ENCODE measurements around the gene SSB. TPM values are rescaled to one million over a fixed set of nuclear protein-coding genes. Genes with fewer than 3 reads are reported as not detected.

SSB gene
- total and polyA plus RNA-seq, 2 donors (not counting 1 experiment from before 2014, with no cell fraction given), result 17.7 to 81.3 TPM

DNA sequence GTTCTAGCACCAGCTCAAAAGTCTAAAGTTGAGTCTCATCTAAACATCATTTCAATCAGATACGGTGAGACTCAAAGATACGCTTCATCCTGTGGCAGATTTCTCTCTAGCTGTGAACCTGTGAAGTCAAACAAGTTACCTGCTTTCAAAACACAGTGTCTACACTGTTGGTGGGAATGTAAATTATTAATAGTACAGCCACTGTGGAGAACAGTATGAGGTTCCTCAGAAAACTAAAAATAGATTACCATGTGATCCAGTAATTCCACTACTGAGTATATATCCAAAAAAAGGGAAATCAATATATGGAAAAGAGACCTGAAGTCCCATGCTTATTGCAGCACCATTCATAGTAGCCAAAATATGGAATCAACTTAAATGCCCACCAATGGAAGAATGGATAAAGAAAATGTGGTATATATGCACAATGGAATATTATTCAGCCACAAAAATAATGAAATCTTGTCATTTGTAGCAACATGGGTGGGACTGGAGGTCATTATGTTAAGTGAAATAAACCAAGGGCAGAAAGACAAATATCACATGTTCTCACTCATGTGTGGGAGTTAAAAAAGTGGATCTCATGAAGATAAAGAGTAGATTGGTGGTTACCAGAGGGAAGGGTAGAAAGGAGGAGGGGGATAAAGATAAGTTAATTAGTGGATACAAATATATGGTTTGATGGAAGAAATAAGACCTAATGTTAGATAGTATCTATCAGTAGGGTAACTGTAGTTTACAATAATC is 40.2 kb downstream of the SSB start:
- no peak overlapping the region for H3K4me2 ChIP-seq (replicated peaks; ENCODE audit: low read depth, low read length, poor library complexity, severe bottlenecking)
- no peaks in the 10 kb centered on the region for H3K27me3 ChIP-seq (replicated peaks in 1 of 4; ENCODE audit: control extremely low read depth in 1 of 4, control insufficient read depth in 3 of 4, insufficient read depth in 4 of 4, low read length in 3 of 4)
- ChIA-PET POLR2A (no interaction called here), CTCF (no interaction called here)
- intact Hi-C loops (cut with micrococcal nuclease), result no loop called here
- no peaks in the 10 kb centered on the region for H3K9me3 ChIP-seq (ENCODE audit: control extremely low read depth in 1 of 3, control insufficient read depth in 2 of 3, insufficient read depth in 1 of 3, low read length in 2 of 3)
- no peak overlapping the region for H3K4me3 Mint-ChIP-seq
- H3K27me3 Mint-ChIP-seq, result no peaks in the 10 kb centered on the region
- no peak overlapping the region for H3K27ac Mint-ChIP-seq
- H3K4me1 Mint-ChIP-seq, result peaks cover 14% of the 10 kb centered on the region
- H3K4me3 ChIP-seq (ENCODE audit: control extremely low read depth in 1 of 5, extremely low read depth in 1 of 5, insufficient read depth in 1 of 5, low read depth in 2 of 5, low read length in 4 of 5), result no peak overlapping the region
- H3K9me3 Mint-ChIP-seq (ENCODE audit: insufficient read depth), result no peaks in the 10 kb centered on the region
- DNase-seq (no peak), ATAC-seq (ENCODE audit: low read depth) (no peak)
- TF ChIP-seq, protein P1, sequence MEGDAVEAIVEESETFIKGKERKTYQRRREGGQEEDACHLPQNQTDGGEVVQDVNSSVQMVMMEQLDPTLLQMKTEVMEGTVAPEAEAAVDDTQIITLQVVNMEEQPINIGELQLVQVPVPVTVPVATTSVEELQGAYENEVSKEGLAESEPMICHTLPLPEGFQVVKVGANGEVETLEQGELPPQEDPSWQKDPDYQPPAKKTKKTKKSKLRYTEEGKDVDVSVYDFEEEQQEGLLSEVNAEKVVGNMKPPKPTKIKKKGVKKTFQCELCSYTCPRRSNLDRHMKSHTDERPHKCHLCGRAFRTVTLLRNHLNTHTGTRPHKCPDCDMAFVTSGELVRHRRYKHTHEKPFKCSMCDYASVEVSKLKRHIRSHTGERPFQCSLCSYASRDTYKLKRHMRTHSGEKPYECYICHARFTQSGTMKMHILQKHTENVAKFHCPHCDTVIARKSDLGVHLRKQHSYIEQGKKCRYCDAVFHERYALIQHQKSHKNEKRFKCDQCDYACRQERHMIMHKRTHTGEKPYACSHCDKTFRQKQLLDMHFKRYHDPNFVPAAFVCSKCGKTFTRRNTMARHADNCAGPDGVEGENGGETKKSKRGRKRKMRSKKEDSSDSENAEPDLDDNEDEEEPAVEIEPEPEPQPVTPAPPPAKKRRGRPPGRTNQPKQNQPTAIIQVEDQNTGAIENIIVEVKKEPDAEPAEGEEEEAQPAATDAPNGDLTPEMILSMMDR (IDR thresholded peaks at IDR 0.05), result no peak
- no peak for TF ChIP-seq EZH2 (IDR thresholded peaks at IDR 0.05; ENCODE audit: borderline replicate concordance, insufficient read depth, low read depth, low read length, poor library complexity, severe bottlenecking)
- no peak overlapping the region for H2AFZ ChIP-seq (ENCODE audit: insufficient read depth, low read depth, low read length, poor library complexity, severe bottlenecking)
- peaks cover 56% of the 10 kb centered on the region for H4K20me1 ChIP-seq (ENCODE audit: control insufficient read depth, insufficient read depth, low read length, poor library complexity, severe bottlenecking)
- H3K4me1 ChIP-seq (ENCODE audit: control insufficient read depth in 2 of 2, insufficient read depth in 2 of 2, low read length in 2 of 2), result no peaks in the 10 kb centered on the region
- no peak overlapping the region for H3K9ac ChIP-seq (ENCODE audit: low read length)
- peaks cover 81% of the 10 kb centered on the region for H3K79me2 ChIP-seq (ENCODE audit: control insufficient read depth, insufficient read depth, low read length)
- H3K27ac ChIP-seq (ENCODE audit: low read length in 2 of 2), result no peak overlapping the region
- H3K36me3 ChIP-seq (replicated peaks in 1 of 2; ENCODE audit: control extremely low read depth in 1 of 2, control insufficient read depth in 1 of 2, extremely low read depth in 1 of 2, insufficient read depth in 2 of 2, low read length in 1 of 2), result peaks cover 0 to 3% of the 10 kb centered on the region in 2 experiments
- 100% methylated on average over 1 of the region's 2 CpGs for WGBS (ENCODE audit: insufficient coverage)

DNA sequence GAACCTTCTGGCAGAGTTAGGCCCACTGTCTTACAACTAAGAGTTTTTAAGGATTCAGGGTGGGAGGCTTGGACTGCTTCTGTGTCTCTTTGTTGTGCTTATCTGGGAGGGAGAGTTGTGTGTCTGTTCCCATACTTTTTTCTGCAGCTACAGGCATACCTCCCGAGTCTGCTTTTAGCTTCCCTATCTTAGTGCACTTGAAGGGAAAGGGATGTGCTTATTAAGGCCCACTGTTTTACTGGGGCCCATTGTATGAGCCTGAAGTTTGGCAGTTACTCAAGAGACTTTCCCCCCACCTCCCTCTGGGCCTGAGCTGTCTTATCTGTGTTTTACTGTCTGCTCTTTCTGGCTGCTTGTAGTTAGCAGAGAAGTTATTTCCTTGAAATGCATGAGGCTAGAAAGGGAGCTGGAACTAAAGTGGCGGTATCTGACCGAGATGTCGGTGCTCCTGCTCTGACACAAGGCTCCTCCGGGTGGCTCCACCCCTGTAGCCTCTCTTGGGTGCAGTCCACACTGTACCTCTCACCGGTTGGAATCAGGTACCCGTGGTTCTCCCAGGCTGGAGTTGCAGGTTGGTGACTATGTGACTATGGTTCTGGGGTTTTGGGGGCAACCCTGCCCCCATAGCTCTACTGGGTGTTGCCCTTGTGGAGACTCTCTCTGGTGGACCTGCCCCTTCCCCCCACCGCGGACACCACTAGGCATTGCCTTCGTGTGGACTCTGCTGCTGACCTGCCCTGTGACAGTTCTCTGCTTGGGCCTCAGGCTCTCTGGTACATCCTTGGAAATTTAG is 41.5 kb downstream of the SSB start:
- 97% methylated on average over 9 of the region's 10 CpGs for WGBS (ENCODE audit: insufficient coverage)
- no peaks in the 10 kb centered on the region for H3K27me3 Mint-ChIP-seq
- intact Hi-C loops (cut with micrococcal nuclease), result no loop called here
- Histone ChIP-seq H3K36me3 (replicated peaks in 1 of 2; ENCODE audit: control extremely low read depth in 1 of 2, control insufficient read depth in 1 of 2, extremely low read depth in 1 of 2, insufficient read depth in 2 of 2, low read length in 1 of 2) (peaks cover 0 to 3% of the 10 kb centered on the region in 2 experiments), H3K9me3 (ENCODE audit: control extremely low read depth in 1 of 3, control insufficient read depth in 2 of 3, insufficient read depth in 1 of 3, low read length in 2 of 3) (no peaks in the 10 kb centered on the region), H4K20me1 (ENCODE audit: control insufficient read depth, insufficient read depth, low read length, poor library complexity, severe bottlenecking) (peaks cover 47% of the 10 kb centered on the region), H3K27me3 (replicated peaks in 1 of 4; ENCODE audit: control extremely low read depth in 1 of 4, control insufficient read depth in 3 of 4, insufficient read depth in 4 of 4, low read length in 3 of 4) (no peaks in the 10 kb centered on the region), H3K4me3 (ENCODE audit: control extremely low read depth in 1 of 5, extremely low read depth in 1 of 5, insufficient read depth in 1 of 5, low read depth in 2 of 5, low read length in 4 of 5) (no peak overlapping the region), H2AFZ (ENCODE audit: insufficient read depth, low read depth, low read length, poor library complexity, severe bottlenecking) (no peak overlapping the region), H3K4me1 (ENCODE audit: control insufficient read depth in 2 of 2, insufficient read depth in 2 of 2, low read length in 2 of 2) (no peaks in the 10 kb centered on the region), H3K27ac (ENCODE audit: low read length in 2 of 2) (no peak overlapping the region), H3K4me2 (replicated peaks; ENCODE audit: low read depth, low read length, poor library complexity, severe bottlenecking) (no peak overlapping the region), H3K9ac (ENCODE audit: low read length) (no peak overlapping the region), H3K79me2 (ENCODE audit: control insufficient read depth, insufficient read depth, low read length) (peaks cover 81% of the 10 kb centered on the region)
- ChIA-PET CTCF (no interaction called here), POLR2A (no interaction called here)
- H3K4me3 Mint-ChIP-seq, result no peak overlapping the region
- TF ChIP-seq, protein P1 (IDR thresholded peaks at IDR 0.05), result no peak
- TF ChIP-seq EZH2 (IDR thresholded peaks at IDR 0.05; ENCODE audit: borderline replicate concordance, insufficient read depth, low read depth, low read length, poor library complexity, severe bottlenecking), result no peak
- ATAC-seq (ENCODE audit: low read depth), result no peak
- H3K4me1 Mint-ChIP-seq, result peaks cover 8% of the 10 kb centered on the region
- H3K9me3 Mint-ChIP-seq (ENCODE audit: insufficient read depth), result no peaks in the 10 kb centered on the region
- no peak for DNase-seq
- H3K27ac Mint-ChIP-seq, result no peak overlapping the region

Measured in B cell (primary cell).